GM18498 (cell line): ENCODE data around the gene COL17A1.

Source experiments
- ATAC-seq: cut with Tn5 transposase; IDR thresholded peaks from one replicate; pipeline ENCODE4 v1.9.1; 2021; ENCODE audit warnings: mild to moderate bottlenecking, moderate library complexity; ENCODE audit not compliant: unreplicated experiment

The COL17A1 gene

GRCh38 chr10:104085801-104086400, at the start of gene COL17A1:
Gene COL17A1 (minus strand): TSS chr10:104085880. CDS start chr10:104080673, 5,207 bp downstream.
- ATAC-seq: no peak

- no peak for ATAC-seq
These were observed 44.4 kb upstream of the COL17A1 start for GRCh38 chr10:104130041-104130440.

DNA sequence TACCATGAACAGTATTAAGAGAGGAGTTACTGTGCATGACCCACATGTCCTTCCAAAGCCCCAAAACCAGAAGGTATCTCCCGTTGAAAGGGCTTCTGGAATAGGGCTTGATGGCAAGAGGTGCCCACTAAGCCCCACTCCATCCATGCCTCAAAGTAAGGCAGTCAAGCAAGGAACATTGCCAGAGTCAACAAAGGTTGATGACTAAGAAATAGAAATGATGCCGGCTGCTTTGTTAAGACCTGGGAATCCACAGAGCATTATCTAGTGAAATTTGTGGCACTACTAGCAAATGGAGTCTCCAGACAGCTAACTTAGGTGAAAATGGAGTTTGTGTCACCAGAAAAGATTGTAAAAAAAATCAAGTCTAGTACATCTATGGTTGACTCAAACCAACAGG, 42.5 kb upstream of the COL17A1 start:
- ATAC-seq: no peak

GRCh38 chr10:104127411-104127810, 41.7 kb upstream of the COL17A1 start:
- peak; percentile 66 for ATAC-seq

DNA sequence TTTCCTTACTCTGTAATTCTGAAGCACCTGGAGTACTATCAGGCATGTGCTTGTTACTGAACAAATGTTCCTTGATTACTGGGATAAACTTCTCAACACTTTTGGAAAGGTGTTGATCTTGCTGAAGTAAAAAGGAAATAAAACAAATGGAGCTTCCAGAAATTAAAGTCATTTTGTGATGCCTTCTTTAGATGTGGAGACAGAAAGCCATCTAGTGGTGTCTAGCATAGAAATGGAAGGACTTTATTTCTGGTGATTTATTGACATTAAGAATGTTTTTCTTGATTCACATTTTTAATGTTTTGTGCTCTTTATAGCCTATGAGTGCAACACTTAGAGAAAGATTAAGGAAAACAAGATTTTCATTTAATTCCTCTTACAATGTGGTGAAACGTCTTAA, 37.7 kb upstream of the COL17A1 start:
- ATAC-seq: no peak

- peak; percentile 3 for ATAC-seq
These were observed 36.8 kb upstream of the COL17A1 start for GRCh38 chr10:104122225-104123107.

GRCh38 chr10:104121485-104122224, 36.0 kb upstream of the COL17A1 start, which contains the start of gene SFR1:
Gene SFR1 (plus strand): TSS chr10:104122171. CDS start chr10:104122184, 13 bp downstream.
- peak; percentile 92 for ATAC-seq

DNA sequence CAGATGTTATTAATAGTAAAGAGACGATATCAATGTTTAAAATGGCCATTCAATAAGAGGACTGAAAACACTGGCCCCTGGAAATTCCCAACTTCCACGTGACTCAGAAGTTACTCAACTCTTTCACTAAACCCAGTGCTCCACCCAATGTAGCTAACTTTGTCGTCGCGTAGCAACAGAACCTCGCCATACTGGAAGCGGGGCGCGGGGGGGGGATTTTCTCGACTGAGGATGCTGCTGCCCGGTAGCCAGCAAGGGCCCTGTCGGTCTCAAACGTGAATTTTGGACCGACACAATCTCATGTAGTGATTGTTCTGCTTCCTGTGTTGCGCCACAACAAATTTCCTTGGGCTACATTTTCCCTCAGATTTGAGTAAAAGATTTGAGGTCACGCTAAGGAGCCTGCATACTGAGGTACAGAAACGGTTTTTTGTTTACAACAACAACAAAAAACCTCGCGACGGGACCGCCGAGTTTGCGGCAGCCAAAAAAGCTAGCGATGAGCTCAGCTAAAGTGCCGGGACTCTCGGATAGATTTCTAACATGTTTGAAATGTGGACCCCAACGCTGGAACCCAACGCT, 35.3 kb upstream of the COL17A1 start:
- peak; percentile 35 for ATAC-seq

GRCh38 chr10:104120512-104120902, 34.8 kb upstream of the COL17A1 start:
- no peak for ATAC-seq

GRCh38 chr10:104119996-104120395, 34.3 kb upstream of the COL17A1 start:
- no peak for ATAC-seq

DNA sequence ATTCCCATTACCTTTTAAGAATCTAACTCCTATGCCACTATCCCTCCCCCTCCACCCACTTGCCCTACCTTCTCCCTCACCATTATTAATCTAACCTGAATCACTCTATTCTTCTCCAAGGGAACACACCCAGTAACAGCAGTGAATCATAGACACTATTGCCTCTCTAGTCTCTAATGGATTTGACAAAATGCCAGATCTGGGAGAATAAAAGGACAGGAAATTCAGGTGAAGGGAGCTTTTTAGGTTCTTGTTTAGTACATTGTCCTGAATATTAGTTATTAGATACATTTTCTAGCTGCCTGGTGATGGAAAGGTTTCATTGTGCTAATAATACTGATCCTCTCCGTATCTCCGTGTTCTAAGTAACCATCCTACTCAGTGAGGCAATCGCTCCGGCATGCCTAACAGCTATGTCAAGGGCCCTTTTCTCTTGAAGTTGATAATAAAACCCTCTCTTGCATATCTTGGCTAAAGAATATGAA, 32.2 kb upstream of the COL17A1 start:
- no peak for ATAC-seq

DNA sequence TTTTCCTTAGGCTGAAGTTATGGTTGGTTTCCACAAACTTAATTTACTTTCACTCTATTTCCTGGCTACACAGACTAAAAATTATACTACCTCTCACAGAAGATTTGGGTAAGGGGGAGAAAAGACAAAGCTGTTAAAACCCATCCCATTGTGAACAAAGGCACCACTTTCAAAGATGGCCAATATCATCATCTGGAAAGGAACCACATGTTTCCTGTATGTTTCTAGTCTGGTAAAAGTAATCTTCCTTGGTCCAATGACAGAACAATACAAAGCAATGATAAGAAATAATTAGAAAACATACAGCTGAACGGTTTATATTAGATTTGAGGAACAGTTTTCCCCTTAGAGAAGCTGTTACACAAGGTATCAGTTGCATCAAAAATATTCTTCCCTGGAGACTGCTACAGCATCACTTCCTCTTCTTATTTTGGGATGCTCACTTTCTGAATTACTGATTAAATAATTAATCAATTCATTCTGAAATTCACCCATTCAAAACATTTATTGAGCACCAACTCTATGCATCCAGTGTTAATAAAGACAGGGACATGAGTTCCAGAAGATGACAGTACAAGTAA, 27.8 kb upstream of the COL17A1 start:
- no peak for ATAC-seq

DNA sequence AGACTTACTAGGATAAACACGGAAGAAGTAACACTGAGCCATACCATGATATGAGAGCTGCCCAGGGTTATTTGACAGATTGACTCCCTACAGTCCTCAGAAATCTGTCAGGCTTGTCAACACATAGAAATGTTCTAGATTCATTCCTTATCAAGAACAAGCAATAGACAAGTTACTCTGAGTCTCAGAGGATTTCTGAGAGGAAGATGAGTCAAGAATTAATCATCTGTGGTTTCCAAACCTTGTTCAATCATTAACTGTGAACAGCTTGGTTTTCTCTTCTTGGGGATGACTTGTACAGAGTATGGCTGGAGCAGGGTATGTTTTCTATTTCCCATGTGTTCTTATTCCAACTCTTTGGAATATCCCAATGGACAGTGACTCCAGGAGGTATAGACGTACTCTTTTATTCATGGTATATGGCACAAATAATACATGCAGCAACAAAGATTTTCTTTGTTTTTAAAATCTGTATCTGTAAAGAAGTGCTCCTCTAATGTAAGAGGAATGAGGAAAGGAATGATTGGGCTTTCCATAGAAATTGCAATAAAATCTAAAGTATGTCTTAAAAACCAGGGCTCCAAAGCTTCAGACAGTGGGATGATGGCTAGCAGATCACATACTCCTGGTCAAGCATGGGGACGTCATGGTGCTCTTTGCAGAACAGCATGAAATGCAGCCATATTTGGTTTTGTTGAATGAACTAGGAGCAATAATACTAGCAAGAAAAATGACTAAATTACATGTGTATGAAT, 24.4 kb upstream of the COL17A1 start:
- ATAC-seq: no peak

GRCh38 chr10:104104926-104105325, 19.2 kb upstream of the COL17A1 start:
- ATAC-seq: no peak

DNA sequence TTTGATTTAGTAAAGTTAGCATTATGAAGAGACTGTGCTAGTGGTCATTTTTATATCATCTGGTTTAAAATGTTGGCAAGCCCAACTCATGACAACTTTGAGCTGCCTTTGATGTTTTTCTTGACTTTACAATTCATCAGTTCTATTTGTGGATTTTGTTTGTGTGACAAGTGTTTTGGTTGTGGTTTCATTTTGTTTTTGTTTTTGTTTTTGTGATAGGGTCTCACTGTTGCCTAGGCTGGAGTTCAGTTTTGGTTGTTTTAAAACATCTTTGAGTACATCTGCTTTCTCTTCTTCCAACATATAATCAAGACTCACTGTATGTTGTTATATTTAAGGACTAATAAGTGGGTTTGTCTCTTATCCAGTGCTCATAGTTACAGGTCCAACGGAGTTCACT, 18.7 kb upstream of the COL17A1 start:
- no peak for ATAC-seq

DNA sequence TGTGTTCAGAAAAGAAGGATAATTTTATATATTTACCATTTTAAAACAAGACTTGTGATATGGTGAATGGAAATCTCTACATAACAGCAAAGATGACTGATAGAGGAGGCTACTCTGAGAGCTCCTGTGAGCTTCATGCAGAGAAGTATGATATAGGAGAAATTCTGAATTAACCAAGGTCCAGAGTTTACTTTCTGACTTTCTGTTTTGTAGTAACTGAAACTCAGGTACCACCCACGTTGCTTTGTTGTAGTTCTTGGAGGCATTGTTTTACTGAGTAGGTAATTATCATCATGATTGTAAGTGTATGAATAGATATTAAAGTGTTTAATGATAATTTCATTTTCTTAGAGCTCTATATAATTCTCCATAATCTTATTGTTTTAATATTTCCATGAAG, 18.3 kb upstream of the COL17A1 start:
- no peak for ATAC-seq

GRCh38 chr10:104101902-104102301, 16.2 kb upstream of the COL17A1 start:
- ATAC-seq: no peak

- no peak for ATAC-seq
These were observed 15.1 kb upstream of the COL17A1 start for GRCh38 chr10:104100795-104101194.

GRCh38 chr10:104099941-104100340, 14.3 kb upstream of the COL17A1 start:
- no peak for ATAC-seq

GRCh38 chr10:104099269-104099668, 13.6 kb upstream of the COL17A1 start:
- no peak for ATAC-seq
